Spleen (tissue), 7 donors: ENCODE results near the gene SLC22A7.
A peak's percentile ranks its signal among the peaks of the same experiment; 100 is the strongest.

ENCODE experiments used
- CTCF ChIP-seq, 11 experiments: fragments of 200-600 bp in 7 of 11; fragments of 450-650 bp in 4 of 11; sonication (generic) in 4 of 11; IDR thresholded peaks in 8 of 11; conservative IDR thresholded peaks in 3 of 11; 1 replicate in 7 of 11; 2 replicates in 4 of 11; pipeline versions ENCODE4 v1.4.0 to v1.8.0; 2016 to 2021; ENCODE audit warnings: antibody characterized with exemption in 11 of 11, inconsistent platforms in 4 of 11, mild to moderate bottlenecking in 1 of 11
- POLR2AphosphoS5 ChIP-seq, 3 donors: sonication (generic); formaldehyde crosslinking; IDR thresholded peaks; one replicate each; pipeline ENCODE4 v1.5.1; 2017; ENCODE audit warnings: antibody characterized with exemption in 3 of 3
- donor health status: DM: no; HTN: no; CAD: no; lungs with moderate emphysema.
- donor health status: DM: no; HTN: no; CAD: no.
- donor health status: DM: no; HTN: no; CAD: no.

GRCh38 chr6:43263314-43264178 lies 34.5 kb upstream of the SLC22A7 start:
- TF ChIP-seq CTCF (IDR thresholded peaks at IDR 0.05 in 8 of 11, conservative IDR thresholded peaks at IDR 0.05 in 3 of 11): peak; percentile 64 to 90 (median 80)
- peak; percentile 30 to 45 (median 42) for TF ChIP-seq POLR2AphosphoS5 (IDR thresholded peaks at IDR 0.05)
